ENCODE results near the gene TMEM131. TPM values are rescaled to one million over a fixed set of nuclear protein-coding genes. Genes with fewer than 3 reads are reported as not detected.

Gene TMEM131
- total RNA-seq, 1 experiment from 2014 or later = 21.9 TPM

DNA sequence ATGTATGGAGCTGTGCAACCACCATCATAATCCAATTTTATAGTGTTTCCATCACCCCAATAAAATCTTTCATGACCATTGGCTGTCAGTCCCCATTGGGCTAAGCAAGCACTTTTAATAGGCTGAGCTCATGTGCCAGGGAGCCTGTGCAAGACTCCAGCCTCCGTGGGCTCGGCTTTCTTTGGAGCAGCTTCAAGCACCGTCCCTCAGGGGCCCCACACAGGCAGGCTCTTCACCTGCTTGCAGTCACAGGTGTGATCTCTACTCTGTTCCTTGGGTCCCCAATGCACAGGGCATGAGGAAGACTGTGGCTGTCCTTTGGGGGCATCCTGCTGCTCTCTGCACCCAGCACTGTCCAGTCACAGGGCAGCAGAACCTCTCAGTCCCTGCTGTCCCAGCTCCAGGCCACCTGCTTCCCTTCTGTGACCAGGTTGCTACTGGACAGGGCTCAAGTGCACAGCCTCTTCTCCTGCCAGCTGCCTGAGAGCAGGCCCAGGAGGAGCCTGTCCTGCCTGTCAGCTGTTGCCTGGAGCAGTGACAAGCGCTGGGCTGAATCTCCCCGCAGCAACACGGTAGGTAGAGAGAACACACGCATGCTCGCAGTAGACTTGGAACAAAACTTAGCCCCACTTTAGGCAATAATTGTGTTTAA is 40.7 kb upstream of the TMEM131 start:
- Mint-ChIP-seq H3K27ac (no peak overlapping the region), H3K4me1 (peaks cover 29% of the 10 kb centered on the region), H3K36me3 (no peaks in the 10 kb centered on the region), H3K9me3 (no peaks in the 10 kb centered on the region), H3K27me3 (ENCODE audit: low read depth) (no peaks in the 10 kb centered on the region), H3K4me3 (no peak overlapping the region)
- DNase-seq (ENCODE audit: low spot score) (no peak), ATAC-seq (no peak)
- CTCF ChIA-PET = interaction anchor here (0.9 to 1.4 kb wide), 4 partner anchors 9 to 262 kb away, joined by 3 to 5 read pairs (median 3); no protein-coding TSS in a partner anchor
- TF ChIP-seq, protein P1, sequence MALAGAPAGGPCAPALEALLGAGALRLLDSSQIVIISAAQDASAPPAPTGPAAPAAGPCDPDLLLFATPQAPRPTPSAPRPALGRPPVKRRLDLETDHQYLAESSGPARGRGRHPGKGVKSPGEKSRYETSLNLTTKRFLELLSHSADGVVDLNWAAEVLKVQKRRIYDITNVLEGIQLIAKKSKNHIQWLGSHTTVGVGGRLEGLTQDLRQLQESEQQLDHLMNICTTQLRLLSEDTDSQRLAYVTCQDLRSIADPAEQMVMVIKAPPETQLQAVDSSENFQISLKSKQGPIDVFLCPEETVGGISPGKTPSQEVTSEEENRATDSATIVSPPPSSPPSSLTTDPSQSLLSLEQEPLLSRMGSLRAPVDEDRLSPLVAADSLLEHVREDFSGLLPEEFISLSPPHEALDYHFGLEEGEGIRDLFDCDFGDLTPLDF (CRISPR knock-in tag; IDR thresholded peaks at IDR 0.05) = no peak
- TF ChIP-seq GTF2I (CRISPR knock-in tag; conservative IDR thresholded peaks at IDR 0.05) (no peak), HMGA2 (CRISPR knock-in tag; IDR thresholded peaks at IDR 0.05) (no peak), RELA (CRISPR knock-in tag; IDR thresholded peaks at IDR 0.05; ENCODE audit: borderline replicate concordance) (no peak), ZNF671 (CRISPR knock-in tag; IDR thresholded peaks at IDR 0.05) (no peak), FOXP1 (CRISPR knock-in tag; IDR thresholded peaks at IDR 0.05; ENCODE audit: borderline replicate concordance) (no peak), IRF2 (CRISPR knock-in tag; IDR thresholded peaks at IDR 0.05; ENCODE audit: borderline replicate concordance, low read depth) (no peak), ESRRA (CRISPR knock-in tag; IDR thresholded peaks at IDR 0.05; ENCODE audit: borderline replicate concordance) (no peak), EMX1 (CRISPR knock-in tag; IDR thresholded peaks at IDR 0.05) (no peak), JAZF1 (CRISPR knock-in tag; IDR thresholded peaks at IDR 0.05) (no peak), NFYB (CRISPR knock-in tag; conservative IDR thresholded peaks at IDR 0.05; ENCODE audit: low read depth) (no peak), PRDM15 (CRISPR knock-in tag; IDR thresholded peaks at IDR 0.05) (no peak), ZNF396 (CRISPR knock-in tag; IDR thresholded peaks at IDR 0.05; ENCODE audit: borderline replicate concordance) (no peak), MAX (CRISPR knock-in tag; IDR thresholded peaks at IDR 0.05) (no peak), IRF1 (CRISPR knock-in tag; IDR thresholded peaks at IDR 0.05) (no peak), TEAD4 (CRISPR knock-in tag; IDR thresholded peaks at IDR 0.05) (no peak)
- POLR2A ChIA-PET = interaction anchor here (1.0 kb wide), 1 partner anchor 40 kb away, joined by 3 read pairs; no protein-coding TSS in a partner anchor

GRCh38 chr2:98034745-98035144 is 39.0 kb upstream of the TMEM131 start:
- ChIA-PET CTCF (interaction anchor here (1.0 kb wide), 1 partner anchor 235 kb away, joined by 3 read pairs; no protein-coding TSS in a partner anchor), POLR2A (interaction anchor here (0.7 kb wide), 1 partner anchor 17 kb away, joined by 3 read pairs; no protein-coding TSS in a partner anchor)
- Mint-ChIP-seq H3K36me3 (no peaks in the 10 kb centered on the region), H3K27me3 (ENCODE audit: low read depth) (no peaks in the 10 kb centered on the region), H3K4me3 (no peak overlapping the region), H3K4me1 (peaks cover 29% of the 10 kb centered on the region), H3K9me3 (no peaks in the 10 kb centered on the region), H3K27ac (no peak overlapping the region)
- no peak for ATAC-seq
- DNase-seq (ENCODE audit: low spot score) = peak; percentile 19
- TF ChIP-seq PRRX2 (CRISPR knock-in tag; IDR thresholded peaks at IDR 0.05) = no peak
- TF ChIP-seq GABPB1 (CRISPR knock-in tag; IDR thresholded peaks at IDR 0.05) = no peak
- no peak for TF ChIP-seq ZNF219 (CRISPR knock-in tag; IDR thresholded peaks at IDR 0.05; ENCODE audit: borderline replicate concordance)
- TF ChIP-seq, protein P2, sequence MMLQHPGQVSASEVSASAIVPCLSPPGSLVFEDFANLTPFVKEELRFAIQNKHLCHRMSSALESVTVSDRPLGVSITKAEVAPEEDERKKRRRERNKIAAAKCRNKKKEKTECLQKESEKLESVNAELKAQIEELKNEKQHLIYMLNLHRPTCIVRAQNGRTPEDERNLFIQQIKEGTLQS (CRISPR knock-in tag; conservative IDR thresholded peaks at IDR 0.05) = no peak
- TF ChIP-seq ZNF423 (CRISPR knock-in tag; IDR thresholded peaks at IDR 0.05) = no peak
- no peak for TF ChIP-seq IRF2 (CRISPR knock-in tag; IDR thresholded peaks at IDR 0.05; ENCODE audit: borderline replicate concordance, low read depth)
- TF ChIP-seq, protein P3, sequence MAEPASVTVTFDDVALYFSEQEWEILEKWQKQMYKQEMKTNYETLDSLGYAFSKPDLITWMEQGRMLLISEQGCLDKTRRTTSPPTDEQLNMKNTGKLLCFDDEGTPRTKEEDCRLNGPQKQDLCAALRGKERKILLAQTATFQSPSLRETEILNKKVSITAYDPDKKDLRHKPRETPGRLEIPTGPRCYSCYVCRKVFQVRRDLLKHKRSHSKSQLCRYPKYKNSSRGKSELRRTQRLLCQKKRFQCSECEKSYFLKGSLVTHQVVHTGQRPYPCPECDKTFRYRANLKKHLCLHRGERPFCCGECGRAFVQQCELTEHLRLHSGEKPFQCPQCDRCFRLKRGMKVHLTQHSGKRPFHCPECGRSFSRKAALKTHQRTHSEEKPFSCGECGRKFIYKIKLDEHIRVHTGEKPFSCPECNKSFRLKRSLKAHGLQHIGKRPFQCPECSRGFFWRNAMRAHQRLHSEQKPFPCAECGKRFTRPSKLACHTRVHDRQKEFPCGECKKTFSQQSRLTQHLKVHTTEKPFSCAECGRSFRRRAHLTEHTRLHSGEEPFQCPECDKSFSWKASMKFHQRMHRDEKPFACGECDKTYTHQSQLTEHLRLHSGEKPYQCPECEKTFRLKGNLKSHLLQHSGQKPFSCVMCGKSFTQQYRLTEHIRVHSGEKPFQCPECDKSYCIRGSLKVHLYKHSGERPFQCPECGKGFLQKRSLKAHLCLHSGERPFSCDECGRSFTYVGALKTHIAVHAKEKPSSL (CRISPR knock-in tag; conservative IDR thresholded peaks at IDR 0.05) = no peak
- TF ChIP-seq HMGA2 (CRISPR knock-in tag; IDR thresholded peaks at IDR 0.05) = no peak
- TF ChIP-seq, protein P4, sequence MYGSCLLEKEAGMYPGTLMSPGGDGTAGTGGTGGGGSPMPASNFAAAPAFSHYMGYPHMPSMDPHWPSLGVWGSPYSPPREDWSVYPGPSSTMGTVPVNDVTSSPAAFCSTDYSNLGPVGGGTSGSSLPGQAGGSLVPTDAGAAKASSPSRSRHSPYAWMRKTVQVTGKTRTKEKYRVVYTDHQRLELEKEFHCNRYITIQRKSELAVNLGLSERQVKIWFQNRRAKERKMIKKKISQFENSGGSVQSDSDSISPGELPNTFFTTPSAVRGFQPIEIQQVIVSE (CRISPR knock-in tag; IDR thresholded peaks at IDR 0.05; ENCODE audit: borderline replicate concordance) = no peak
- TF ChIP-seq ZNF416 (CRISPR knock-in tag; IDR thresholded peaks at IDR 0.05) = no peak
- TF ChIP-seq, protein P5, sequence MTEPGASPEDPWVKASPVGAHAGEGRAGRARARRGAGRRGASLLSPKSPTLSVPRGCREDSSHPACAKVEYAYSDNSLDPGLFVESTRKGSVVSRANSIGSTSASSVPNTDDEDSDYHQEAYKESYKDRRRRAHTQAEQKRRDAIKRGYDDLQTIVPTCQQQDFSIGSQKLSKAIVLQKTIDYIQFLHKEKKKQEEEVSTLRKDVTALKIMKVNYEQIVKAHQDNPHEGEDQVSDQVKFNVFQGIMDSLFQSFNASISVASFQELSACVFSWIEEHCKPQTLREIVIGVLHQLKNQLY (CRISPR knock-in tag; IDR thresholded peaks at IDR 0.05) = no peak
- TF ChIP-seq, protein P6, sequence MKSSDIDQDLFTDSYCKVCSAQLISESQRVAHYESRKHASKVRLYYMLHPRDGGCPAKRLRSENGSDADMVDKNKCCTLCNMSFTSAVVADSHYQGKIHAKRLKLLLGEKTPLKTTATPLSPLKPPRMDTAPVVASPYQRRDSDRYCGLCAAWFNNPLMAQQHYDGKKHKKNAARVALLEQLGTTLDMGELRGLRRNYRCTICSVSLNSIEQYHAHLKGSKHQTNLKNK (CRISPR knock-in tag; IDR thresholded peaks at IDR 0.05) = no peak

All from WTC11 (cell line).